HG03457 (cell line): ENCODE results near the gene DCTD.
"Not testable (repeated sequence)": the region's sequence is repeated elsewhere in the genome, so short reads cannot be mapped to it uniquely, and the experiment has no call there.

Experiments
- ATAC-seq: cut with Tn5 transposase; IDR thresholded peaks from one replicate; pipeline ENCODE4 v1.9.1; 2021; ENCODE audit warnings: moderate number of reproducible peaks; ENCODE audit not compliant: unreplicated experiment

DCTD gene

DNA sequence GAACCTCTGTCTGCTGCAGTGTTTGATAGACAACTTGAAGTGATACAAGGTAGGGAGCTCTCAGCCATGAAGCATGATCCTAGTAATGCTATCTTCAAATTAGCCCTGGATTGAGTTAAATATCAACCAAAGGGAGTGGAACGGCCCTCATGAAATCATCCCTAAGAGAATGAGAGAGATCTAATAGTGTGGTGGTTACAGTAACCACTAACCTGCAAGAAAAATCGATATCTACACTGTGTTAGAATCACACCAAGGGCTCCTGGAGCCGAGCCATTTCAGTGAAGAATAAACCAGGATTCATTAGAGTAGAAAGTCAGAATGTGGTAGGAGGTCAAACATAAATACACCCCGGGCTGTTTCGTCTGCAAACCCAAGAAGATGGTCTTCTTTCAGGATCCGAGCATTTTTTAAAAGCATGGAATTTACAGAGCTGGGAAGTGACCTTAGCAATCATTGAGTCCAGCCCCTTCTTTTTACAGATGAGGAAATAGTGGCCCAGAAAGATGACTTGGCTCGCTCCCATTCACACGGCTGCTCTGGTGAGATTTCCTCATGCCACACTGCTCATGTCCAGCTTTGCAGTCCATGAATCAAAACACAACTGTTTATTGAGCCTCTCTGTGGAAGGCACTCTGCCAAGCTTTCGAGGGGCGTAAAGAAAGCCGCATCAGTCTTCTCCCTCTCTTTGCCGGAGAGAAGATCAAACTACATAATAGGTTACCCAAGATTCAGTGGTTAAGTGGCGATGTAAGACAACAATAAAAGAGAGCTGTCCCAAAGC, 5.5 kb upstream of the DCTD start:
- ATAC-seq: no peak

DNA sequence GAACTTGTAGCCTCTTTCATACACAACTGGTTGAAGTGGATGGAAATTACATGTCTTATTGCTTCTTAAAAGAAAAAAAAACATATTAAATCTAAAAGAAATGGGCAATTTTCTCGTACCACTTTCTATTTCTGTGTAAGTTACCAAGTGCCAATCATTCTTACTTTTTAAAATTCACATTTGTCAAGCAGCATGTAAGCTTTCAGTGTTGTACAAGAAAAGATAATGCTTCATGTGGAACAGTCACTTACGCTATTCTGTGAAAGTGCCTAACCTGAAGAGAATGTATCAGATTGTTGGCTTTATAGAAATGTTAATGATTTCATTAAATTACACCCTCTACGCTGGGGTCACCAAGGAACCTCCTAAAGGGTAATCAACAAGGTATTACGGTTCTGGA, 4.4 kb upstream of the DCTD start:
- no peak for ATAC-seq

DNA sequence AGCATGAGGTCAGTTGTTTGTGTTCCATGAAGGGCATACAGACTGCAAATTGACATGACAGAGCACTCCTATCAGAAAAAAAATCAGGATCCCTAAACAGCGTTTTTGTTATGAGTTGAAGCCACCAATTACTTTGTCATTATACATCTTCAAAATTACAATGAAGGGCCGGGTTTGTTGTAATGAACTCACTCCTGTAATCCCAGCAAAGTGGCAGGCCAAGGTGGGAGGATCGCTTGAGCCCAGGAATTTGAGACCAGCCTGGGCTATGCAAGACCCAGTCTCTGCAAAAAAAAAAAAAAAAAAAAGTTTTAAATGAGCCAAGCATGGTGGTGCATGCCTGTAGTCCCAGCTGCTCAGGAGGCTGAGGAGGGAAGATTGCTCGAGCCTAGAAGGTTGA, 3.5 kb upstream of the DCTD start:
- no peak for ATAC-seq

DNA sequence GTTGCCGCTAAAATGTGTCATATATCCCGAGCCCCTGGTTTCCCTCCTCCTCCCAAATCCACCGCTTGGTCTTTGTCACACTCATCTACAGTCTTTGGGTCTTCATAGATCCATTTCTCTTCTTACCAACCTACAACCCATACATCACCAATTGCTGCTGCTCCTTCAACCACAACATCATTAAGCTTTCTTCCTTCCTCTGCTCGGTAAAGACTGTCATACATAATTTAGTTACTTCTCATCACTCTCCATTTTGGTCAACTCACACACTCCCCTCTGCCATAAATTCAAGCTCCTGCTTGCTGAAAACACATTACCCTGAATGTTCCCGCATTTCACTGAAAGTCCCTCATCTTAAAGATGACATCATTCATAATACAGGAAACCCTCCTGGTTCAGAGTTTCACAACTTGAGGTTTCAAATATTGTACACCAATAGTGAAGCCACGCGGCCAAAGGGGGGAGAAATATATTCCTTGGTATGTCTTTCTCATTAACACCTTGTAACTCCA, 1.7 kb upstream of the DCTD start:
- ATAC-seq: peak; percentile 29

DNA sequence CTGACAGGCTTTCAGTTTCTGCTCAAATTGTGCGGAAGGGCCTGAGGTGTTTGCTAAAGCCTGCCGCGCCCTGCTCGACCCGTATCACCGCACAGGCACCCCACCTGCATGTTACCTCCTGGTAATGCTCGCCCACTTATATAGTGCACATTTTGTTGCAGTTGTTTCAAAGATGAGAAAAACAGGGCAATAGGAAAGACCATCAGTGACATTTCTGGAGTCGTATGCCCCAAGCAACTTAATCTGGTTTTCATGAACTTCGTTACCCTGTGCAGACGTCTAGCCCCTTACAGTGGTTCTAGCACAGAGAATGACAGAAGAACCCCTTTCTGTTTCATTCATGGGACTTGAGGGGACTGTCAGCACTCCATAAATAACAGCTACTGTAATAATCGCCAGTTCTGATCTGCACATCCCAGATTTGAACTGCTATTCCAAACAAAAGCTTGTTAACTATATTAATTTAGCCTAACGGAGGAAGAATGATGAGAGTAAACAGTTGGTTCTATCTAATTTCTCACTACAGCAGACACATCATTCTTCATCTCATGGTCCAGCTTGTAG, 940 bp upstream of the DCTD start:
- peak; percentile 11 for ATAC-seq

DNA sequence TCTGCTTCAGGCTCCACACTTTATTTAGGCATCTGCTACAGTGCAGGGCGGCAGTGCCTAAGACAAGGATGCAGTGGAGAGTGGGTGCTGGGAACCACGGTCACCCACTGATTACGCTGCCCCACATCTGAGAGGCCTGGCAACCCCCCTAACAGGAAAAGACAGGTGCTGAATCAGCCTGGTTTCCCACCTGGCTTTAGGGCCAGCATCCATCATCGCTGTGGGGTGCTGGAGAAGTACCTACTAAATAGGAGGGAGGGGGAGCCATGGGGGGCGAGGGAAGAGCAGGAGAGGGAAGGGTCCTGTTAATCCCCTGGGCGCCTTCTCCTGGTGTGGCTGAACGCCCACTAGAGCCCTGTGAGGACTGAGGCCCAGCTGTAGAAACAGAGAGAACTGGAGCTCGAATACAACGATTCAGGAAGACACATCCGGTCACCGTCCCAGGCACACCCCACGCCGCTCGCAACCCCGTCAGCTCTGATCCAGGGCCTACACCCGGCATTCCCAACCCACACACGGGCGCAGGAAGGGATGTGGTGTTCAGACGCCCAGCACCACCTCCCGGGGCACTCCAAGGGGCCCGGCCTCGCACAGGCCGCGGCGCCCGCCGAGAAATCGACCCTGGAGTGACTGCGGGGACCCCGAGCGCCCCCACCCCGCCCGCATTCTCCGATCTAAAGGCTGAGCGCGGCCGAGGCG, 554 bp downstream of the DCTD start:
- peak; percentile 15 for ATAC-seq

DNA sequence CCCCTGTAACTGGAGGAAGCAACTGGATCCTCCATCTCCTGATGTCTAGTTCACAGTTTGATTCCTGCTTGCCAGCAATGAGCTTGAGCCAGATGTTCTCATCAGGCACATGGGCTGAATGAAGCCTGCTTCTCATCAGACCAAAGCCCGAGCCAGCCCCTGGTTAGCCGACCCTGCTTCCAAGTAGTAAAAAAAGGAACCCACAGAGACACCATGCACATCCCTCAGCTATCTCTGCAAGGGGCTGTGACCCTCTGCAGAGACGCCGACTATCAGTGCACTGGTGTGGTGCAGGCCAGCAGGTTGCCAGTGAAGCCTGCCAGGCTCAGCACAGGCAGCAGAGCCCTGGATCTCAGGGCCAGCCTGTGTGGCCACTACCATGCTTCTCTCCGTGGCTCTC, 2.8 kb downstream of the DCTD start:
- ATAC-seq: no peak

DNA sequence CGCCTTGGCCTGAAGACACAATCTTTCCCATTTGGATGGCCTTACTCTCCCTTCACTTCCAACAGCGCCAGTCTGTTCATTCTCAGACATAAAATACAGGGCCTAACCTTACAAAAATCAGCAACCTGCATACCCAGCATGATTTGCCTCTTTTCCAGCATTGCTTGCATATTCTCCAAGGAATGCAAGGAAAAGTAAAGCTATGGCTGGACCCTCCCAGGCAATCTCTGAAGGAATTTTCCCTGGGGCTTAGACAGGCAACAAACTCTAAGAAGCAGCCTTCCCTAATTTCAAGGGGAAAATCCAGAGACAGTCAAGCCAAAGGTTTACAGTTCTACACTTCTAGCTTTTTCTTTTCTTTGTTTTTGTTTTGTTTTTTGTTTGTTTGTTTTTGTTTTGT, 3.6 kb downstream of the DCTD start:
- no peak for ATAC-seq

DNA sequence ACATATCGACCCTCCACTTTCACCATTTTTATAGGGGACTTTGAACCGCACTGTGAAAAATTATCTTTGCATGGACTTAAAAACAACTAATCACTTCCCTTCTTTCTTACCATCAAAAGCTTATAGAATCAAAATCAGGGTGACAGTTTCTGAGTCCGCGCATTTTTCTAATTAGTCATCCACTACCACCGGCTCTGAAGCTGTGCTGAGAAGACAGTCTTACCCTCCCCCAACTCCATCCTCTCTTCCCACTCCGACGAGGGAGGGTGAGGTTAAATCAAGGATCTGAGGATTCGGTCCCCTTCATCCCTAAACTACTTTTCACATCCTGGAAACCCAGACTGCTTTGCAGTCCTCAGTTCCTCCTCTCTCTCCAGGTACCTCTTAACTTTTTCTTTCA, 4.2 kb downstream of the DCTD start:
- no peak for ATAC-seq

DNA sequence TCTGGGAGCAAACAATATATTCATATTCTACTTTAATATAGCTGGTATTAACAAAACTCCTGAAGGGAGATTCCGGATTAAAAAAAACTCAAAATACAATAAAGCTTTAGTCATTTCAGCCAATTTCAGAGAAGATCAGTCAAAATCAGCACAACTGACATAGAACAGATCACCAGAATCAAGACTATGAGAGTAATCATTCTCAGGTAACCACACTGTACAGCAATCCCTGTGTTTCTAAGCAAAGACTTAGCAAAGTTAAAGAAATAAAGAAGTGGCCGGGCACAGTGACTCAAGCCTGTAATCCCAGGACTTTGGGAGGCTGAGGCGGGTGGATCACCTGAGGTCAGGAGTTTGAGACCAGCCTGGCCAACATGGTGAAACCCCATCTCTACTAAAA, 9.1 kb downstream of the DCTD start:
- no peak for ATAC-seq

DNA sequence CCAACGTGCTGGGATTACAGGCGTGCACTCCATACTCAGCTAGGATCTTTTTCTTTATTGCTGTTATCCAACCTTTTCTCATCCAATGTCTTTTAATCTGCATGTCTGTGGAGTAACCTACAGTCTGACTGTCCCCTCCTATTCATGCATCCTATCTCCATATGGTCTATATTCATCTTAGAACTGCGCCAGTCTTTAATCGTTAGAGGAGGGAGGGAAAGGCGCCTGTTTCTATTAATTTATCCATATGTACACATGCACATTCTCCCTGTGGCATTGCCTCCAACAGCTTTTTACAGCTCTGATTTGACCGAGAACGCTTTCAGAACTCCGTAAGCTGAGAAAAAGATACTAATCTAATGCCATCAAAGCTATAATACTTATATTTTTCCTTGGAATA, 9.8 kb downstream of the DCTD start:
- no peak for ATAC-seq

DNA sequence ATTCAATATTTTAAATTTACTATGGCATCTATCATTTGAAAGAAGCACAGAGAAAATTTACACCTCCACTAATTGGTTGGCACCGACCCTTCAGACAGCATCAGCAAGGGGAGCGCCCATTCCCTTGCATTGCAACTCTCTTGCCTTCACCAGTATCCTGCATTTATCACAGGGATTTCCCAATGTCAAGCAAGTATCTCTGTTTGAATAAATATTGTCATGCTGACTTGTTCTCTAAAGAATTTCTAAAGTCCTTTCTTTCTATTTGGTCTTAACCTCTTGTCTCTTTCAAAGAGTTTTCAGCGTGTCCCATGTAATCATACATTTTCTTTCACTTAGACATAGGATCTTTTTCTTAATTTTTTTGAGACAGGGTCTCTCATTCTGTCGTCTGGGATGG, 10.4 kb downstream of the DCTD start:
- no peak for ATAC-seq

DNA sequence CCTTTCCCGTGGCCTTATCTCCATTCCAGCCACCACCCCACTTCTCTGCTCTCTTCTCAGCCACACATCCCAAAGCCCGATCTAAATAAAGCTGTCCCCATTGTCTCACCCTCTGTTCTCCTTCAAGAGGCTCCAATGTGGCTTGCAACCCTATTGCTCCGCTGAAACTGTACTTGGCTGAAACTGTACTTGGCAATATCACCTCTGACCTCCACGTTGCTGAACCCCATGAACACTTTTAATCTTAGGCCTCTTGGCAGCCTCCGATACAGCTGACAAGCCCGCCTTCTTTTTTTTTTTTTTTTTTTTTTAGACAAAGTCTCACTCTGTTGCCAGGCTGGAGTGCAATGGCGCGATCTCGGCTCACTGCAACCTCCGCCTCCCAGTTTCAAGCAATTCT, 12.1 kb downstream of the DCTD start:
- no peak for ATAC-seq

DNA sequence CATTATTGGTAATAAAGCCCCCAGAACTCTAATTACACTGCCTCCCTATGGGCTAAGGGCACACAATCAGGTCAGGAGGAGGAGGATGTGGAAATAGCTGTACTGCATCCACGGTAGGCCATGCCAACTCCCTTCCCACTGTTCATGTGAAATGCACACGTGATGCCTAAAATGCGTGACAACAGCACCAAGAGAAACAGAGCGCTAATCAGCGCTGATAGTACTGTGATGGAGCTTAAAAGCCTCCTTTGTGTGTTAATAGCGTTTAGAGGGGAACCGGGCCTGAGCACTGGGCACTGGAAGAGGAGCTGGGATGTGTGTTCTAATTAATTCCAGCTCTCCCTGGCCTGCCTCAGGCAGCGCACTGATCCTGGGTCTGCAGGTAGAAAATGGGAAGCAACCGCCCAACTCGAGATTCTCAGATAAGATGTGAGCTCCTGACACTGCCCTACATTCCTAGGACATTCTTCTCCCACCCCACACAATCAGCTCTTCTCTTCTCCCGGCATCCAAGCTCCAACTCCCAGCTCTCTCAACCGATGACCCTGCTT, 12.9 kb downstream of the DCTD start:
- no peak for ATAC-seq

DNA sequence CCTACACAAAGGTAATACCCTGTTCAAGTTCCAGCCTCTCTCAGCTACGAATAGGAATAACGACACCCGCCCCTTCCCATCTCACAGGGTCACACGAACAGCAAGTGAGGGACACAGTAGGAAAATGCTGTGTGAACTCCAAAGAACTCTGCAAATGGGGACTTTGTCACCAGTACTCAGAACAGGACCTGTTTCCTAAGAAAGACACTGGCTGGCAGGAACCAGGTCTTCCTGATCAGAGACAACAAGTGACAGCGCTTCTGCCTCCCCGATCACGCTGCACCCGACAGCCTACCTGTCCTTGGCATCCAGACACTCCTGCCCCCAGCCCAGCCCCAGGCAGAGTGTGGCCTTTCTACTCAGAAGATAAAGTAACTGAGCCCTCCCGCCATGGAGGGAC, 14.2 kb downstream of the DCTD start:
- ATAC-seq: no peak

DNA sequence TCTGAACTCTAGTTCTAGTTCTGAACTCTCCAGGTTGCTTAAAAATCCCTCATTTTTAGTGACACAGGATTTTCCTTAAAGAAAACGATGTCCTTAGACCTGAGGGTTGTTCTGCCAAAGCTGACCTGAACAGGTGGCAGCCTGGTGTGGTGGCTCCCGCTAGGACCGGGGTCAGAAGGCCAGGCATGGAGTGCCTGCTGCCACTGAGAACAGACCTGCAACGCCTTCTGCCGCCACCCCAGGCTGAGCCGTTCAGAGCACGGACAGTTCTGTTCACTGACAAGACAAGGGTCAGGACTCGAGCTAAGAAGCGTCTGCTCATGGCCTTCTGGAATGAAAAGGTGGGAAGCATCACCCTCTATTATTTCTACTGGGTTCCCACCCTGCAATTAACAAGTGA, 15.8 kb downstream of the DCTD start:
- no peak for ATAC-seq

DNA sequence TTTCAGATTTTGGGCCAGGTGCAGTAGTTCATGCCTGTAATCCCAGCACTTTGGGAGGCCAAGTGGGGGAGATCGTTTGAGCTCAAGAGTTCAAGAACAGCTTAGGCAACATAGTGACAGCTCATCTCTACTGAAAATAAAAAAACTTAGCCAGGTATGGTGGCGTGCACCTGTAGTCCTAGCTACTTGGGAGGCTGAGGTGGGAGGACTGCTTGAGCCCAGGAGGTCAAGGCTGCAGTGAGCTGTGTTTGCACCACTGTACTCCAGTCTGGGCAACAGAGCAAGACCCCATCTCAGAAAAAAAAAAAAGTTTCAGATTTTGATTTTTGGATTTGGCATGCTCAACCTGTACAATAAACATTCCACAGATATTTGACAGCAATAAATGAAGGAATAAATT, 17.2 kb downstream of the DCTD start:
- not testable (repeated sequence) for ATAC-seq

DNA sequence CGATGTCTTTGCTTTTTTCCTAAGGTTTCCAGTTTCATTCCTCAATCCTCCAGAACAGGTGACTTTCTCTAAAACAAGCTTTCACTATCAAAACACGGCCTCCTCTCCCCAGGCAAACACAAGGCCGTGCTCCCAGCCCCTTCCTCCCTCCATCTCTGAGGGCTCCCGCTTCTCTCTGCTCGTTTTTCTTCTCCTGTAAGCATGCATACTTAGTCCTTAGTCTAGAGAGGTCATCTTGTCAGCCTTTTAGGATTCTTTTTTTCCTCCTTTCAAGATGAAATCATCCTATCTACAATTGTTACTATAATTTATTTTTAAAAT, 18.7 kb downstream of the DCTD start:
- ATAC-seq: no peak

DNA sequence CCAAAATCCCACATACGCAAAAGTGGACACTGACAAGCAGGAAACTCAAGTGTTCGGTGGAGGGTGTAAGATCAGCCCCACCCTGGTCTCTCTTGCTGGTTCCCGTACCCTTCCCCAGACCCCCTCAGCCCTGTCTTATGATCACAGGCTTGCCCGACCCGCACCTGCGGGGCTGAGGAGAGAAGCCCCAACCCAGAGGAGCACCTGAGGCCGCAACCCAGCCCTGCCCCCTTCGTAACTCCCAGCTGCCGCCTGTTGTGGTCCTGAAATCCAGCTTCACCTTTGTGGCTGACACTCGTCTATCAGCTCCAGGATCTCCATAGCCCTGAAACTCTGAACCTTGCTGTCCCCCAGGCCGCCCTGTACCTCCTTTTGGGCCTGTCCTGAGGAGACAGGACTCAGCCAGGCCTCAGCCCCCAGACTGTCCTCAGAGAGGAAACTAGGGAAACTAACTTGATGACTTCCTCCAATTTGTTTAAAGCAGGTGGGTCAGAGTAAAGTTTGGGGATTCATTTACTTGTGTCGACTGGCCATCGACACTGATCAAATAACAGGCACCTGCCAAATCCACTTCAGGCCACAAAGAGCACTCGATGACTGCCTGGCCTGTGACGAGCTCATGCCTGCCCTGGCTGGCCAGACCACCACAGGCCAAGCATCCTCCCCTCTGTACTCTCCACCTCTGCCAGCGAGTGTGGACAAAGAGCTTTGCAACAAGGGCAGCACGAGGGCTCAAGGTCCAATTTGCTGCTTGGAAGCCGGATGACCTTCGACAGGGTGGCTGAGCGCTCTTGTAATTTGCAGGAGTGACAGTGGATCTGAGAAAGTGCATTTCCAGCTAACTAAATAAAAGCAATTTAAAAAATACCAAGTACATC, 19.3 kb downstream of the DCTD start:
- no peak for ATAC-seq

DNA sequence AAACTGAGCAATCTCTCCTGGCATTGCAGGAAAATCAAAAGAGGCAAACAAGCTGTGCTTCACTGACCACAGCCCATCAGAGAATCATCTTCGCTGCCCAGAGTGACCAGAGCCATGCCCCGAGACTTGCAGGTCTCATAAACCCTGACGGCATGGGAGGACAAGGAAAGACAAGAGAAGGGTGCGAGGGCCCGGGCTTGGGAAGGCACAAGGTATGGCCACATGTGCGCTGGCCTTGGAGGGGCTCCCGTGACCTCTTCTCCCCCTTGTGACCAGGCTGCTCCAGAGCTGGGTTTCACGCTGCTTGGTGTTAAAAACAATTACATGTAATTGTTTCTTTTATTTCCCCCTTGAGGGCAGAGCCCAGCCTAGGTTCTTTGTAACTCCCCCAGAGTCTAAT, 20.8 kb downstream of the DCTD start:
- no peak for ATAC-seq

DNA sequence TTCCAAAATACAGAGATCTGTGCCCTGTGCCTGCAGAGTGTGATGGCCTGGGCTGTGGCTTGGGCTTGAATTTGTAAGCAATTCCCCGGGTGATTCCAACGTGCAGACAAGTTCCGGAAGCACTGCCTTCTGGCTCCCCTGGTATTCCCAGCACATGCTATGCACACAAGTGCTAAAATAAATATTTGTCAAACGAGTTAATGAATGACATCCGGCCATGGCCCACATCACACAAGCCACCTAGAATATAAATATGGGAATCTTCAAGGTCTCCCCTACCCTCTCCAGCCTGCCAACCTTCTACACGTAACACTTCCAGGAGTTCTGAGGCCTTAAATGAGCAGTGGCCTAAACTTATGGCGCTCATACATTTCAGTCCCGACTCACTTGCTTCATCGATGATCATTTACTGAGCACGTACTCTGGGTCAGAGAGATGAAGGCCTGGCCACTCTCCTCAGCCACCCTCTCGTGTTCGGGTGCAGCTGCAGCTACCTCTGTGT, 21.3 kb downstream of the DCTD start:
- no peak for ATAC-seq
